Smooth muscle cell of the pulmonary artery (primary cell): ENCODE results near the gene ALG3. TPM values are rescaled to one million over a fixed set of nuclear protein-coding genes. Genes with fewer than 3 reads are reported as not detected.

Experiments
- total RNA-seq: library from RNA; depleted of rRNA; stranded (reverse); fragments of >200 nt; gene quantifications from 2 replicates; pipeline ENCODE4 v1.2.3, GENCODE V29; 2014

ALG3 gene
- 43.6 and 51.5 TPM in 2 replicates for total RNA-seq

GRCh38 chr3:184248454-184249411 lies at the start of gene ALG3:
Gene ALG3, minus strand, starts transcription at chr3:184248962. Its CDS starts 22 bp downstream, at chr3:184248940.

DNA sequence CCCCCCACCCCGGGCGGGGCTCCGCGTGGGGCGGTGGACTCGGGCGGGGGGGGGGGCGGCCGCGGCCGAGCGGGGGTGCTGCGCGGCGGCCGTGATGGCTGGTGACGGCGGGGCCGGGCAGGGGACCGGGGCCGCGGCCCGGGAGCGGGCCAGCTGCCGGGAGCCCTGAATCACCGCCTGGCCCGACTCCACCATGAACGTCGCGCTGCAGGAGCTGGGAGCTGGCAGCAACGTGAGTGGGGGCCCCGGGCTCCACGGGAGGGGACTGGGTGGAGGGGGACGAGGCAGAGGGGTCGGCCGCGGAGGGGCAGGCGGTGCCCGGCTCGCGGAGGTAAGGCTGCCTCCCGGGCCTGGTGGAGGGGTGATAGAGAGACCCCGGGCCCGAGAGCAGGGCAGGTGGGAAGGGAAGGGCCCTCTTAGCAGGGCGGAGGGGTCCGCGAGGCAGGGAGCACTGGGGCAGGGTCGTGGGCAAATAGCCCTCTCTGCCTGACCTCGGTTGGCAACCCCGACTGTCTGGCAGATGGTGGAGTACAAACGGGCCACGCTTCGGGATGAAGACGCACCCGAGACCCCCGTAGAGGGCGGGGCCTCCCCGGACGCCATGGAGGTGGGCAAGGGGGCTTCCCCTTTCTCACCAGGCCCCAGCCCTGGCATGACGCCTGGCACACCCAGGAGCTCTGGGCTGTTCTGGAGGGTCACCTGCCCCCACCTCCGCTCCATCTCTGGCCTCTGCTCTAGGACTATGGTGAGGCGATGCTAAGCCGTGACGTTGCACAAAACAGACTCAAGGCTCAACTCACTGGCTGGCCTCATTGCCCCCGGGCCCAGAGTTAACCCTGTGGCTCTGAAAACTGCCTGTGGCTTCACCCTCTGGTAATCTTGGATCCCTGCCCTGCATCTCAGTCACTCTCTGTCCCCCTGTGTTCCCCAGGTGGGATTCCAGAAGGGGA lies 27.5 kb upstream of the ALG3 start, which contains the start of gene ECE2:
ECE2 (plus strand) TSS at position 62 of the 950 bp plus-strand sequence; CDS start at position 194, 132 bp downstream.

DNA sequence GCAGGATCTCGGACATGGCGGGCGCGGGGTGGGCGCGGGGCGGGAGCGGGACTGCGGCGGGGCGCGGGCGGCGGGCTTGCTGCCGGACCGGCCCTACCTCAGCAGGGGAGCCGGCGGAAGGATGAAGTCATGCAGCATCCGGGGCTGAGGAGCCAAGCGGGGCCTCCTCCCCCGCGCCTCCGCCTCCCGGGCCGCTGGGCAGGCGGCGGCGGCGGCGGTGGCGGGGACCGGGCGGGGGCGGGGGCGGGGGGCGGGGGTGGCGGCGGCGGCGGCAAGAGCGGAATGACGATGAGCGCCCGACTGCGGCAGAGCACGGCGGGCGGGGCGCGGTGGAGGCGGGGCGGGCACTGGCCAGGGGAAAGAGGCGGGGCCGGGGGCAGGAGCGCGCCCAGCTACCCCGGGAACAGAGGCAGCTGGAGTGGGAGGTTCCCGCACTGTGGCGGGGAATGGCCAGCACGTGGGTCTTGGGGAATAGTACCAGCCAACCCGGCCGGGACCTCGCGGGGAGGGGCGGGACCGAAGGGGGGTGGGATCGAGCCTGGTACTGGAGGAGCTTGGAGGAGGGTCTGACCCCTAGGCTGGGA lies 12.6 kb upstream of the ALG3 start, which contains the start of gene CAMK2N2:
CAMK2N2 (minus strand) TSS at position 284 of the 584 bp plus-strand sequence; CDS start at position 16, 268 bp downstream.

GRCh38 chr3:184249412-184250166 lies 827 bp upstream of the ALG3 start, which contains the start of gene EEF1AKMT4:
Gene EEF1AKMT4, plus strand, starts transcription at chr3:184249672. Its CDS starts 23 bp downstream, at chr3:184249695.

GRCh38 chr3:184229394-184230080 lies 19.2 kb downstream of the ALG3 start, which contains the start of gene VWA5B2:
Gene VWA5B2, plus strand, starts transcription at chr3:184229585. Its CDS starts 944 bp downstream, at chr3:184230529.

Other genes starting within 250 kb of the ALG3 start
- 18.9 and 22.9 TPM in 2 replicates for gene ABCC5, start 231.1 kb downstream of the ALG3 start, total RNA-seq
- not detected in 2 replicates for gene HTR3D, start 217.2 kb downstream of the ALG3 start, total RNA-seq
- not detected in 2 replicates for gene HTR3C, start 195.9 kb downstream of the ALG3 start, total RNA-seq
- gene HTR3E, start 151.9 kb downstream of the ALG3 start, total RNA-seq = not detected in 2 replicates
- 27.0 and 27.2 TPM in 2 replicates for gene EIF2B5, start 113.6 kb downstream of the ALG3 start, total RNA-seq
- 45.7 and 57.3 TPM in 2 replicates for gene DVL3, start 93.6 kb downstream of the ALG3 start, total RNA-seq
- gene AP2M1, start 74.1 kb downstream of the ALG3 start, total RNA-seq = 363 and 399 TPM in 2 replicates
- gene ABCF3, start 62.8 kb downstream of the ALG3 start, total RNA-seq = 64.6 and 69.0 TPM in 2 replicates
- gene VWA5B2, start 19.4 kb downstream of the ALG3 start, total RNA-seq = 0.03 and 0.52 TPM in 2 replicates
- 2.2 and 2.9 TPM in 2 replicates for gene EEF1AKMT4, start 710 bp upstream of the ALG3 start, total RNA-seq
- 0.13 TPM in 2 replicates for gene CAMK2N2, start 12.6 kb upstream of the ALG3 start, total RNA-seq
- 0.17 TPM in 1 of 2 replicates, not detected in the other for gene ECE2, start 27.1 kb upstream of the ALG3 start, total RNA-seq
- 314 and 468 TPM in 2 replicates for gene PSMD2, start 50.3 kb upstream of the ALG3 start, total RNA-seq
- 496 and 598 TPM in 2 replicates for gene EIF4G1, start 65.6 kb upstream of the ALG3 start, total RNA-seq
- 26.5 and 44.6 TPM in 2 replicates for gene FAM131A, start 88.6 kb upstream of the ALG3 start, total RNA-seq
- 3.3 and 4.4 TPM in 2 replicates for gene CLCN2, start 112.6 kb upstream of the ALG3 start, total RNA-seq
- gene POLR2H, start 112.7 kb upstream of the ALG3 start, total RNA-seq = 54.1 and 55.5 TPM in 2 replicates
- 0.10 and 0.46 TPM in 2 replicates for gene THPO, start 129.2 kb upstream of the ALG3 start, total RNA-seq
- gene CHRD, start 131.1 kb upstream of the ALG3 start, total RNA-seq = 1.5 and 10.9 TPM in 2 replicates